Effector CD8-positive, alpha-beta T cell (primary cell): ENCODE measurements around the gene RNH1.

ENCODE experiments used
- DNase-seq: peaks from one replicate; lab custom pipeline; 2025; lab: John Stamatoyannopoulos, UW

The RNH1 gene

GRCh38 chr11:537622-538430 is 30.8 kb upstream of the RNH1 start:
- DNase-seq: no peak

- peak; percentile 94 for DNase-seq
These were observed 30.0 kb upstream of the RNH1 start, which contains the start of gene LRRC56 for GRCh38 chr11:536841-537621. Gene LRRC56 (plus strand): TSS chr11:537527. CDS start chr11:540685, 3,158 bp downstream.

GRCh38 chr11:535519-536454 is 28.7 kb upstream of the RNH1 start, which contains the start of gene HRAS:
Gene HRAS (minus strand): TSS chr11:535576.
- peak; percentile 91 for DNase-seq

GRCh38 chr11:535210-535518 is 28.1 kb upstream of the RNH1 start:
- DNase-seq: no peak

GRCh38 chr11:534396-535209 is 27.6 kb upstream of the RNH1 start:
- no peak for DNase-seq

GRCh38 chr11:533586-534395 is 26.7 kb upstream of the RNH1 start:
- no peak for DNase-seq

- DNase-seq: no peak
These were observed 26.0 kb upstream of the RNH1 start for GRCh38 chr11:532986-533585.

GRCh38 chr11:532527-532985 is 25.5 kb upstream of the RNH1 start:
- DNase-seq: no peak

- no peak for DNase-seq
These were observed 25.0 kb upstream of the RNH1 start for GRCh38 chr11:531919-532526.

GRCh38 chr11:530960-531831 is 24.2 kb upstream of the RNH1 start:
- no peak for DNase-seq

GRCh38 chr11:529728-530411 is 22.8 kb upstream of the RNH1 start:
- DNase-seq: no peak

- no peak for DNase-seq
These were observed 22.0 kb upstream of the RNH1 start for GRCh38 chr11:528815-529727.

- DNase-seq: no peak
These were observed 21.2 kb upstream of the RNH1 start for GRCh38 chr11:528166-528814.

GRCh38 chr11:526192-526591 is 19.1 kb upstream of the RNH1 start:
- DNase-seq: no peak

- no peak for DNase-seq
These were observed 14.2 kb upstream of the RNH1 start for GRCh38 chr11:521177-521688.
